NCI-H2029 treated with DMSO at 0.1 percent for 48 hours (cell line): ENCODE measurements around the gene PAPOLB.

ENCODE experiments used
- DNase-seq: peaks from one replicate; lab custom pipeline; 2025; lab: John Stamatoyannopoulos, UW

The PAPOLB gene

DNA sequence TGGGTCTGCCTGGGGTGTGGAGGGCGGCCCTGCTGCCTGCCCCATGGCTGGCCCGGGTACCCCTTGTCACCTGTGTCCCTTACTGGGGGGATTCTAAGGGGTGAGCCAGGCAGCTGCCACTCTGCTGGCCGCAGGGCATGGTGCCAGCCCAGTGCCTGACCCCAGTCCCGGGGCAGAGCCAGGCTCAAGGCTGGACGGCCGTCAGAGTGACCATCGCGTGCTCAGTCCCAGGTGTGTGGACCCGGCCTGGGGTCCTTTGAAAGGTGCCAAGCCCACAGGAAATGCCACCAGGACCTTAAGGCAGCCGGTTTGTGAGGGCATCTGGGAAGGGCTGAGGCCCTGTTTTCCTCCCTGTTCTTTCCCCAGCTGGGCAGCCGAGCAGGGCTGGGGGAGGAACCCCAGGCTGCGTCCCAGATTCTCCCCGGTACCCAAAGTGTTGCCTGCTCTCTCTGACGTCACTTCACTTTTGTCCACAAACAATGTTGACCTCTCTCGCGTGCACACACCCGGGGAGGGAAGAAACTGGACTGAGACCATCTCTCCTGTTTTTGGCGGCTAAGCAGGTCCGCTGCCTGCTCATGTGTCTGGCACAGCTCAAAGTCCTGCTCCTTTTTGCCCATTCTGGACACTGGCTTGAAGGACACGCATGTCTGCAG, 37.6 kb downstream of the PAPOLB start:
- DNase-seq, result no peak

DNA sequence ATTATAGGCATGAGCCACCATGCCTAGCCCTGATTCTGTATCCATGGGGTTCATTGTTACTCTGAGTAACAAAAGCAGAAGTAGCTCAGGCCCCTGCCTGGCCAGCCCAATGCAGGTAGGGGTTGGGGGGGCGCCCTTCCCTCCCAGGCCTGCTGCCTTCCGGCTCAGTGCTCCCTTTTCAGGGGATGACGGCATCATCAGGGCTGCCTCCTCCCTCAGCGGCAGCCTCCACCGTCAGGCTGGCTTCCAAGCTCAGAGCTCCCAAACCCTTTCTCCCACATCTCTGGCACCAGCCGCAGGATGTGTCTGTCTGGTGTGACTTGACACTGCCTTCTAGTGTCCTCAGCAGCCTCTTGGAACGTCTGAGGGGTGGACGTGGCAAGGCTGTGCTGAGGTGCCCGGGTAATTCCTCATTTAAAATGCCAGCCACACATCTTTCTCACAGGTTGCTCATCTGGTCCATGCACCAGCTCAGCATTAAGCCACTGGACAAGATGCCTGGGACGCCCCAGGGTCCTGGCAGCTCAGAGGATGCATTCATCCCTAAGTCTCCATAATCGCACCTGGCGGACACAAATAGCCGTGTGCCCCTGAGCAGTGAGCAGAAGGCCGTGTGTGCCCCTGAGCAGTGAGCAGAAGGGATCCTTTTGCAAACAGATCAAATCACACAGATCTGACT, 38.2 kb downstream of the PAPOLB start:
- DNase-seq, result no peak

GRCh38 chr7:4822677-4823076, 39.2 kb downstream of the PAPOLB start:
- peak; percentile 2 for DNase-seq

DNA sequence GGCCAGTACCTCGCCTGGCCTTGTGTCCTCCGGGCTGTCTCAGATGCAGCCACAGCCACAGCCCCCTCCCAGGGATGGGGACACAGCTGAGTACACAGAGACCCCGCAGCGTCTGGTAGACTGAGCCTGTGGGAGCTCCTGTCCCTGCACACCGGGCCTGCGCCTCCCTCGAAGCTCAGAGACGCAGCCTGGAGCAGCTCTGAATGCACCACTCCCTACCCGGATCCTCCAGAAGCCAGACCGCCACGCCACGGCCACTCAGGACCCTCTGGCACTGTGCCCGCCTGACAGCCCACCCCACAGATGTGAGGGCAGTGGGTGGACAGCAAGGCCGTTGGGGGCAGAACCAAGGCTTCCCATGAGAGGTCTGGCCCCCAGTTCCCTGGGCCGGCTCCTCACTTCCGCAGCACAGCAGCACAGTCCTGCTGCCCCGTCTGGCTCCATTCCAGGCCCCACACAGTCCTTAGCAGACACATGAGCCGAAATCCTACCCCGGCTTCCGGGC, 40.8 kb downstream of the PAPOLB start:
- DNase-seq, result no peak

DNA sequence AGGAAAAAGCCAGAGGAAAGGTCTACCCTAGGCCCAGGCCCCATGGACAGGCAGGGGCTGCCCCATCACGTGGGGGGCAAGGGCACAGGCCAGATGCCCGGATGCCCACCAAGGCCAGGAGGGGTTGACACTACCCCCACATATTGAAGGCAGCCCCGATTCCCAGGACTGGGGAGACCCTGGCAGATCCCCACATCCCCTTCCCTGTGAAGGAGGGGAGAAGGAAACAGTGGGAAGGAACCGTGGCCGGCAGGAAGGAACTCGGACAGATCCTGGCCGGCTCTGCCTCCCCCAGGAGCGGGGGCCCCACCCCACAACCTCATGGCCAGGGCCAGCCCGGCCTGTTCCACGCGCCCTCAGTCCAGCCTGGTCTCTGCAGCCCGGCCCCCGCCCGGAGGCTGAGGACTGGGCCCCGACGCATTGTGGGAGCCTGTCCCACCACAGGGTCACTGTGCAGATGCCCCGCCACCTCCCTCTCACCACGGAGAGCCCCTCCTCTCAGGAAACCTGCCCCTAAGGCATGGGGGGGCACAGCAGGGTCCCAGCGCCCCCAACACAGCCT, 41.3 kb downstream of the PAPOLB start:
- DNase-seq, result no peak

DNA sequence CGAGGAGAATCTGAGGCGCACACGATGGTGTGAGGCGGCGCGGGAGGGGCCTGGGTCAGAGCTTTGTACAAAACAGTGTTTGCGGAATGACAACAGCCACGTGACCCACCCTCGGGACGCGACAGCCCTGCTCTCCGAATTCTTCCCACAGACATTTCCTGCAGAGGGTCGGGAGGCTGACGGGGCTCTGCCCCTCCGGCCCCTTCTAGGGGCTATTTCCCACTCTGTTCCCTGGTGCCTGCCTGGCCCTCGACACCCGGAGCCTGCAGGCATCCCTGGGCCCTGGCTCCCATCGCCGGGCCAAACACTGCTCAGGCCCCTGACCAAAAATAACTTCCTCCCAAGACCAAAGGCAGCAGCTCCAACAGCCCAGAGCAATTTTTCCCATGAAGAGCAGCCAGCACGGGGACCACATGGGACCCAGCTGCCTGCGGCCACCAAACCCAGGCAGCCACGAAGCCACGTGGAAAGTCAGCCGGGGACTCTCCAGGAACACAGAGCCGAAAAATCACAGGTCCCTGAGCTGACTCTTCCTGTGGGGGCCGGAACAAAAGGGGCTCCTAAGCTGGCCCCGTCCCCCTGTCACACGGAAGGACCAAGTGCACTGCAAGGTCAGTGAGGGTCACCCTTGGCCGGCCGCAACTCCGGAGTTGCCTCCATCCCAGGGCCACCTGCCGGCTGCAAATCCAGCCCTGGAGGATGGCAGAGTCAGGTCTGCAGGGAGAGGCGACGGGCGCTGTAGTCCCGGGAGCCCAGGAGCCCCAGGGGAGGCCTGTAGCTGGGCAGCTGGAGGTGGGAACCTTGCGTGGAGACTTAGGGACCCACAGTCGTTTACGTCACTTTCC, 42.0 kb downstream of the PAPOLB start:
- no peak for DNase-seq

- DNase-seq, result no peak
These were observed 43.6 kb downstream of the PAPOLB start for GRCh38 chr7:4818000-4818794.

- DNase-seq, result no peak
These were observed 44.5 kb downstream of the PAPOLB start for GRCh38 chr7:4817178-4817901.

- no peak for DNase-seq
These were observed 45.3 kb downstream of the PAPOLB start for GRCh38 chr7:4816419-4817080.

DNA sequence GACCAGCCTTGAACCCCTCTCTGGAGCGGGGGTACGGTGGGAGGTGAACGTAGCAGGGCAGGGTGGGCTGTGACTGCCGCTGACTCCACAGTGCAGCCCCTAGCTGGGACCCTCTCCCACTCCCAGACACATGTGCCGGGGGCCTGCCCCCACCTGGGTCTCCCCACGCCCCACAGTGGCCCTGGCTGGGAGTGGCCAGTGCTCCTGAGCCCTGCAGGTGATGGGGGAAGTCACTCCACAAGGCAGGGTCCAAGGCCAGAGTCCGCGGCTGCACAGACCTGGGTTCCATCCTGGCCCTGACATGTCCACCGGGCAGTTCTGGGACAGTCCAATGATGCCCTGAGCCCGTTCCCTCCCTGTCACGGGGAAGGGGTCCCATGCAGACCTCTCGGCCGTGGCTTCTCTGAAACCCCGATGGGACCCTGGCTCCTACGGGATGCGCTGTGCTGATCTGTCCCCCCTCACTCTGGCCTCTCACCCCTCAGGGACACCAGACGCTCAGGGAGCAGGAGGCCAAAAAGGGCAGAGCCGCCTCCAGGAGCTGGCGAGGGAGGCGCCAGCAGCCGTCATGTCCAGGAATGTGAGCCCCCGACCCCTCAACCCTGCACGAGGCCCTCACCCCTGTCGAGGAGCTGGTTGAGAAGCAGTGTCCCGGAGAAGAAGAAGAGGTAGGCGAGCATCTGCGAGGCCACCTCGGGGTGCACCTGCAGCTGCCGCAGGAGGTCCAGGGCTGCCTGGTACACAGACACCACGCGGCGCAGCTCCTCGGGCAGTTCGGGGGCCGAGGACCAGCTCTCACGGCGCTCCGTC, 46.0 kb downstream of the PAPOLB start:
- no peak for DNase-seq

- DNase-seq, result no peak
These were observed 46.7 kb downstream of the PAPOLB start for GRCh38 chr7:4815121-4815520.

DNA sequence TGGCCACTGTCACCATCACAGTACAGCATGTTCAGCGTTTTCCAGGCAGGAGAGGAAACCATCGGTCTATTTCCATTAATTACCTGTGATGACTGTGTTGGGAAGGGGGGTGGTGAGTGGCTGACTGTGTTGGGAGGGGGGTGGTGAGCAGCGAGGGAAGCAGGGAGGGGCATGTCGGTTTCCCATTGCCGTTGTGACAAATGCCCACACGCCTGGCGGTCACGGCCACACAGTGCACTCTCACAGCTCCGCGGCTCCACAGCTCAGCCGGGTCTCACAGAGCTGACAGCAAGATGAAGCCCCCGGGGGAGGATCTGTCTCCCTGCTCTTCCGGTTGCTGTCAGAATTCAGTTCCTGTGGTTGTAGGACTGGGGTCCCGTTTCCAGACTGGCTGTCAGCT, 47.4 kb downstream of the PAPOLB start:
- no peak for DNase-seq

DNA sequence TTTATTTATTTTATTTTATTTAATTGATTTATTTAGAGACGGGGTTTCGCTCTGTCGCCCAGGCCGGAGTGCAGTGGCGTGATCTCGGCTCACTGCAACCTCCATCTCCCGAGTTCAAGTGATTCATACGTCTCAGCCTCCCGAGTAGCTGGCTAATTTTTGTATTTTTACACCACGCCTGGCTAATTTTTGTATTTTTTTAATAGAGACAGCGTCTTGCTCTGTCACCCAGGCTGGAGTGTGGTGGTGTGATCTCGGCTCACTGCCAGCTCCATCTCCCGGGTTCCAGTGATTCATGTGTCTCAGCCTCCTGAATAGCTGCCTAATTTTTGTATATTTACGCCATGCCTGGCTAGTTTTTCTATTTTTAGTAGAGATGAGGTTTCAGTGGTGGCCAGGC, 52.2 kb downstream of the PAPOLB start:
- no peak for DNase-seq

DNA sequence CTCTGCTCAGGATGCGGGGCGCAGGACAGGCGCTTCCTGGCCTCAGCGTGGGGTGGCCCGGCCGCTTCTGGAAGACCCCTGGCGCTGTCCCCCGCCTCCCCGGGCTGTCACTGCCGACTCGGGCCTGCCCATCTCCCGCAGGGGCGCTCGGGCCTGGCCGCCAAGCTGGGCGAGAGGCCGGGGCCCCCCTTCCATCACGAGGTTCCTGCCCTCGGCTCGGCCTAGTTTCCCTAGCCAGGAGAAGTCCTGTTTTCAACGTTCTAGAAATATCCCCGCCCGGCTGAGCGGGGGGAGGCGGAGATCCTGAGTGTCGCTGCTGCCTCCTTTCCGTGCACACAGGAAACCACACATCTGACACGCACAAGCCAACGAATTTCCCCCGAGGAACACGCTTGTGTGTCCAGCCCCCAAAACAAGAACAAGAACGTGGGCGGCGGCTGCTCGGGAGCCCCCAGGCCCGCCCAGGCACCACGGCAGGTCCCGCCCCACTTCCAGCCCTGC, 52.7 kb downstream of the PAPOLB start:
- DNase-seq, result no peak

DNA sequence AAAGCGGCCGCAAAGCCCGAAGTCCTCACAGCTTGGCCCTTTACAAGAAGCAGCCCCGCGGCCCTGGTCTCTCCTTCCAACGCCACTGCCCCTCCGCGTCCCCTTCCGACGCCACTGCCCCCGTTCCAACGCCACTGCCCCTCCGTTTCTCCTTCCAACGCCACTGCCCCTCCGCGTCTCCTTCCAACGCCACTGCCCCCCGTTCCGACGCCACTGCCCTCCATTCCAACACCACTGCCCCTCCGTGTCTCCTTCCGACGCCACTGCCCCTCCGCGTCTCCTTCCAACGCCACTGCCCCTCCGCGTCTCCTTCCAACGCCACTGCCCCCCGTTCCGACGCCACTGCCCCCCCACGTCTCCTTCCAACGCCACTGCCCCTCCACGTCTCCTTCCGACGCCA, 53.3 kb downstream of the PAPOLB start:
- no peak for DNase-seq

- DNase-seq, result no peak
These were observed 53.8 kb downstream of the PAPOLB start for GRCh38 chr7:4808026-4808425.
